ENCODE measurements around the gene ZNF223.

DNA sequence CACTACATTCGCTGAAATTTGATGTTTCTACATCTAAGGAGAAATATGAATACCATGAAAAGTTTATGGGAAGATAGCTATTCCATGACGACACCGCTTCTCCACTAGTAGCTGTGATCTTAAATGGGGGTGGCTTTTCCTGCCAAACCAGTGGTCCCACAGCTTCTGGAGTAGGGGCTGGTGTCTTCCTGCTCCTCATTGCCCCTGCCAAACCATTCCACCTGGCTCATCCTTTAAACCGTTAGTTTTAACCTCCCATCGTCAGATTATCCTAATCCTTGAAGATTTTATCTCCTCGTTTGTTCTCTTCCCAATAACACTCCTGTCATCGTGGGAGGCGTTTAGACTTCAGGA is 49.6 kb upstream of the ZNF223 start:
- TF ChIP-seq, protein P1, sequence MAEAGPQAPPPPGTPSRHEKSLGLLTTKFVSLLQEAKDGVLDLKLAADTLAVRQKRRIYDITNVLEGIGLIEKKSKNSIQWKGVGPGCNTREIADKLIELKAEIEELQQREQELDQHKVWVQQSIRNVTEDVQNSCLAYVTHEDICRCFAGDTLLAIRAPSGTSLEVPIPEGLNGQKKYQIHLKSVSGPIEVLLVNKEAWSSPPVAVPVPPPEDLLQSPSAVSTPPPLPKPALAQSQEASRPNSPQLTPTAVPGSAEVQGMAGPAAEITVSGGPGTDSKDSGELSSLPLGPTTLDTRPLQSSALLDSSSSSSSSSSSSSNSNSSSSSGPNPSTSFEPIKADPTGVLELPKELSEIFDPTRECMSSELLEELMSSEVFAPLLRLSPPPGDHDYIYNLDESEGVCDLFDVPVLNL (IDR thresholded peaks at IDR 0.05; ENCODE audit: low read depth, low read length) = no peak
- TF ChIP-seq MEF2B (IDR thresholded peaks at IDR 0.05; ENCODE audit: partially characterized antibody, poor library complexity, severe bottlenecking) (no peak), PAX5 (IDR thresholded peaks at IDR 0.05; ENCODE audit: borderline replicate concordance, low read depth, low read length) (no peak), TARDBP (IDR thresholded peaks at IDR 0.05; ENCODE audit: borderline replicate concordance) (no peak), BCL11A (IDR thresholded peaks at IDR 0.05; ENCODE audit: low read depth, low read length) (no peak), RFX5 (IDR thresholded peaks at IDR 0.05; ENCODE audit: low read depth, low read length) (no peak), CEBPB (IDR thresholded peaks at IDR 0.05; ENCODE audit: borderline replicate concordance in 1 of 2, low read depth in 2 of 2, low read length in 2 of 2) (no peak)
